GM23338 (cell line): ENCODE measurements around the gene PLA2G6.

Experiments used
- CREB1 ChIP-seq: fragments of 250-450 bp; sonication (Bioruptor Pico); IDR thresholded peaks from 2 replicates; pipeline ENCODE4 v1.5.0; 2020; ENCODE audit warnings: low read depth, mild to moderate bottlenecking, moderate library complexity
- EZH2 ChIP-seq: fragments of 200-600 bp; sonication (generic); IDR thresholded peaks from one replicate; pipeline ENCODE4 v1.8.0; 2017; ENCODE audit warnings: antibody characterized with exemption, mild to moderate bottlenecking, low read depth; ENCODE audit not compliant: unreplicated experiment
- EZH2phosphoT487 ChIP-seq: fragments of 200-600 bp; sonication (generic); IDR thresholded peaks from one replicate; pipeline ENCODE4 v1.8.1; 2018; ENCODE audit warnings: antibody characterized with exemption; ENCODE audit not compliant: unreplicated experiment
- NANOG ChIP-seq: IDR thresholded peaks from 2 replicates; pipeline ENCODE4 v1.6.1; 2016; ENCODE audit warnings: antibody characterized with exemption, borderline replicate concordance
- POLR2AphosphoS5 ChIP-seq: IDR thresholded peaks from 2 replicates; pipeline ENCODE4 v1.6.1; 2016; ENCODE audit warnings: antibody characterized with exemption, low read depth
- TF ChIP-seq, protein P1 (sequence below), 2 experiments: fragments of 200-600 bp in 1 of 2; sonication (generic) in 1 of 2; conservative IDR thresholded peaks; 2 replicates each; pipeline versions ENCODE4 v1.5.1 to v1.6.1; 2016 to 2017; ENCODE audit warnings: antibody characterized with exemption in 2 of 2, low read depth in 2 of 2, mild to moderate bottlenecking in 2 of 2, moderate library complexity in 1 of 2
- TF ChIP-seq, protein P2 (sequence below): IDR thresholded peaks from one replicate; pipeline ENCODE4 v1.6.1; 2018; ENCODE audit warnings: antibody characterized with exemption; ENCODE audit not compliant: unreplicated experiment

DNA sequence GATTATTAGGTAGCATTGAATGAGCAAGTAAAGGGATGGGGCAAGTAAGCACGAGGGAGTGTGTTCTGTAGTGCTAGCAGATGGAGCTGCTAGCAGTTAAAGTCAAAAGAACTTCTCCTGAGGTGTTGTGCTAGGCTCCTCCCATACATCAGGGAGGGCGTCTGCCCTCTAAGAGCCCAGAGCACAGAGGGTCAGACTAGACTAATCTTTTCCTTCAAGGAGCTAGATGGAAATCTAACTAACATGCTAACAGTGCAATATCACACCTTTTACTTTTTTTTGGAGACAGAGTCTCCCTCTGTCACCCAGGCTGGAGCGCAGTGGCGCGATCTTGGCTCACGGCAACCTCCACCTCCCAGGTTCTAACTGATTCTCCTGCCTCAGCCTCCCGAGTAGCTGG, 3.2 kb upstream of the PLA2G6 start:
- no peak for TF ChIP-seq POLR2AphosphoS5
- TF ChIP-seq, protein P1, sequence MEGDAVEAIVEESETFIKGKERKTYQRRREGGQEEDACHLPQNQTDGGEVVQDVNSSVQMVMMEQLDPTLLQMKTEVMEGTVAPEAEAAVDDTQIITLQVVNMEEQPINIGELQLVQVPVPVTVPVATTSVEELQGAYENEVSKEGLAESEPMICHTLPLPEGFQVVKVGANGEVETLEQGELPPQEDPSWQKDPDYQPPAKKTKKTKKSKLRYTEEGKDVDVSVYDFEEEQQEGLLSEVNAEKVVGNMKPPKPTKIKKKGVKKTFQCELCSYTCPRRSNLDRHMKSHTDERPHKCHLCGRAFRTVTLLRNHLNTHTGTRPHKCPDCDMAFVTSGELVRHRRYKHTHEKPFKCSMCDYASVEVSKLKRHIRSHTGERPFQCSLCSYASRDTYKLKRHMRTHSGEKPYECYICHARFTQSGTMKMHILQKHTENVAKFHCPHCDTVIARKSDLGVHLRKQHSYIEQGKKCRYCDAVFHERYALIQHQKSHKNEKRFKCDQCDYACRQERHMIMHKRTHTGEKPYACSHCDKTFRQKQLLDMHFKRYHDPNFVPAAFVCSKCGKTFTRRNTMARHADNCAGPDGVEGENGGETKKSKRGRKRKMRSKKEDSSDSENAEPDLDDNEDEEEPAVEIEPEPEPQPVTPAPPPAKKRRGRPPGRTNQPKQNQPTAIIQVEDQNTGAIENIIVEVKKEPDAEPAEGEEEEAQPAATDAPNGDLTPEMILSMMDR (conservative IDR thresholded peaks at IDR 0.05; ENCODE audit: low read depth in 2 of 2) = no peak
- no peak for TF ChIP-seq EZH2
- no peak for TF ChIP-seq EZH2phosphoT487
- TF ChIP-seq CREB1 (CRISPR knock-in tag) = no peak
- TF ChIP-seq, protein P2, sequence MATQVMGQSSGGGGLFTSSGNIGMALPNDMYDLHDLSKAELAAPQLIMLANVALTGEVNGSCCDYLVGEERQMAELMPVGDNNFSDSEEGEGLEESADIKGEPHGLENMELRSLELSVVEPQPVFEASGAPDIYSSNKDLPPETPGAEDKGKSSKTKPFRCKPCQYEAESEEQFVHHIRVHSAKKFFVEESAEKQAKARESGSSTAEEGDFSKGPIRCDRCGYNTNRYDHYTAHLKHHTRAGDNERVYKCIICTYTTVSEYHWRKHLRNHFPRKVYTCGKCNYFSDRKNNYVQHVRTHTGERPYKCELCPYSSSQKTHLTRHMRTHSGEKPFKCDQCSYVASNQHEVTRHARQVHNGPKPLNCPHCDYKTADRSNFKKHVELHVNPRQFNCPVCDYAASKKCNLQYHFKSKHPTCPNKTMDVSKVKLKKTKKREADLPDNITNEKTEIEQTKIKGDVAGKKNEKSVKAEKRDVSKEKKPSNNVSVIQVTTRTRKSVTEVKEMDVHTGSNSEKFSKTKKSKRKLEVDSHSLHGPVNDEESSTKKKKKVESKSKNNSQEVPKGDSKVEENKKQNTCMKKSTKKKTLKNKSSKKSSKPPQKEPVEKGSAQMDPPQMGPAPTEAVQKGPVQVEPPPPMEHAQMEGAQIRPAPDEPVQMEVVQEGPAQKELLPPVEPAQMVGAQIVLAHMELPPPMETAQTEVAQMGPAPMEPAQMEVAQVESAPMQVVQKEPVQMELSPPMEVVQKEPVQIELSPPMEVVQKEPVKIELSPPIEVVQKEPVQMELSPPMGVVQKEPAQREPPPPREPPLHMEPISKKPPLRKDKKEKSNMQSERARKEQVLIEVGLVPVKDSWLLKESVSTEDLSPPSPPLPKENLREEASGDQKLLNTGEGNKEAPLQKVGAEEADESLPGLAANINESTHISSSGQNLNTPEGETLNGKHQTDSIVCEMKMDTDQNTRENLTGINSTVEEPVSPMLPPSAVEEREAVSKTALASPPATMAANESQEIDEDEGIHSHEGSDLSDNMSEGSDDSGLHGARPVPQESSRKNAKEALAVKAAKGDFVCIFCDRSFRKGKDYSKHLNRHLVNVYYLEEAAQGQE = no peak
- TF ChIP-seq NANOG = no peak
